Choroid plexus epithelial cell (primary cell): Measurements from ENCODE around the gene NKAIN4.

Experiments used
- DNase-seq: peaks from one replicate; pipeline ENCODE4 v3.0.0-alpha.2; 2010; ENCODE audit warnings: low read depth
- H3K4me3 ChIP-seq: 2 replicates; pipeline ENCODE4 v1.5.1; 2011; ENCODE audit warnings: low read depth, mild to moderate bottlenecking, control low read depth, low read length, moderate library complexity
- CTCF ChIP-seq: conservative IDR thresholded peaks from 2 replicates; pipeline ENCODE4 v1.5.1; 2011; ENCODE audit warnings: low read depth, mild to moderate bottlenecking, control low read depth, inconsistent platforms, low read length, moderate library complexity

Gene NKAIN4

GRCh38 chr20:63218701-63219446 lies 35.4 kb downstream of the NKAIN4 start:
- no peak overlapping the region for H3K4me3 ChIP-seq
- TF ChIP-seq CTCF: no peak
- DNase-seq: no peak

- H3K4me3 ChIP-seq: no peak overlapping the region
- DNase-seq: no peak
Measured at GRCh38 chr20:63217706-63218105, 36.6 kb downstream of the NKAIN4 start.

GRCh38 chr20:63216849-63217471 lies 37.3 kb downstream of the NKAIN4 start:
- peak overlapping the region; percentile 77 for H3K4me3 ChIP-seq
- DNase-seq: no peak
- no peak for TF ChIP-seq CTCF

More at GRCh38 chr20:63217706-63218105, 36.6 kb downstream of the NKAIN4 start:
- no peak for TF ChIP-seq CTCF

GRCh38 chr20:63216041-63216848 lies 38.0 kb downstream of the NKAIN4 start, which contains the start of gene YTHDF1:
Gene YTHDF1, minus strand, starts transcription at chr20:63216131. Its CDS starts 239 bp downstream, at chr20:63215892.
- TF ChIP-seq CTCF: no peak
- peak within 1 kb of the TSS; percentile 77 for H3K4me3 ChIP-seq
- peak; percentile 93 for DNase-seq

- H3K4me3 ChIP-seq: peak overlapping the region; percentile 77
- DNase-seq: peak; percentile 72
- peak; percentile 80 for TF ChIP-seq CTCF
Measured at GRCh38 chr20:63215101-63216040, 38.9 kb downstream of the NKAIN4 start.

- H3K4me3 ChIP-seq: peak overlapping the region; percentile 77
- no peak for TF ChIP-seq CTCF
Measured at GRCh38 chr20:63214514-63214913, 39.7 kb downstream of the NKAIN4 start.

More at GRCh38 chr20:63214514-63214913, 39.7 kb downstream of the NKAIN4 start:
- DNase-seq: no peak
